CD4-positive, alpha-beta T cell treated with Interleukin-6 for 4 hours (primary cell): ENCODE data around the gene CDC37L1.
"Not testable (repeated sequence)": the region's sequence is repeated elsewhere in the genome, so short reads cannot be mapped to it uniquely, and the experiment has no call there.

Experiments used
- DNase-seq: peaks from one replicate; pipeline ENCODE4 v3.0.0-alpha.2; 2020; ENCODE audit warnings: mixed read lengths

CDC37L1 gene

GRCh38 chr9:4716163-4716562 is 36.8 kb downstream of the CDC37L1 start:
- DNase-seq: no peak

- DNase-seq: no peak
Measured at GRCh38 chr9:4717815-4718214, 38.4 kb downstream of the CDC37L1 start.

GRCh38 chr9:4718911-4719310 is 39.5 kb downstream of the CDC37L1 start:
- no peak for DNase-seq

GRCh38 chr9:4721736-4722135 is 42.4 kb downstream of the CDC37L1 start:
- DNase-seq: no peak

- DNase-seq: no peak
Measured at GRCh38 chr9:4725706-4726442, 46.5 kb downstream of the CDC37L1 start.

GRCh38 chr9:4727593-4727992 is 48.2 kb downstream of the CDC37L1 start:
- DNase-seq: no peak

- DNase-seq: no peak
Measured at GRCh38 chr9:4732890-4733289, 53.5 kb downstream of the CDC37L1 start.

GRCh38 chr9:4734150-4734549 is 54.8 kb downstream of the CDC37L1 start:
- DNase-seq: no peak

- DNase-seq: no peak
Measured at GRCh38 chr9:4738866-4739586, 59.7 kb downstream of the CDC37L1 start.

GRCh38 chr9:4739587-4740387 is 60.4 kb downstream of the CDC37L1 start:
- DNase-seq: no peak

GRCh38 chr9:4740388-4740637 is 60.9 kb downstream of the CDC37L1 start:
- DNase-seq: no peak

GRCh38 chr9:4740638-4741364 is 61.4 kb downstream of the CDC37L1 start, which contains the start of gene AK3:
Gene AK3 (minus strand): TSS chr9:4741202. CDS start chr9:4741087, 115 bp downstream.
- DNase-seq: peak; percentile 84

- DNase-seq: peak; percentile 17
Measured at GRCh38 chr9:4741365-4742089, 62.2 kb downstream of the CDC37L1 start.

GRCh38 chr9:4742246-4742645 is 62.9 kb downstream of the CDC37L1 start:
- no peak for DNase-seq

- DNase-seq: no peak
Measured at GRCh38 chr9:4743131-4743875, 63.9 kb downstream of the CDC37L1 start.

- no peak for DNase-seq
Measured at GRCh38 chr9:4746278-4747030, 67.1 kb downstream of the CDC37L1 start.

- DNase-seq: no peak
Measured at GRCh38 chr9:4748612-4749011, 69.2 kb downstream of the CDC37L1 start.

GRCh38 chr9:4750023-4750673 is 70.8 kb downstream of the CDC37L1 start:
- DNase-seq: no peak

GRCh38 chr9:4754530-4754929 is 75.2 kb downstream of the CDC37L1 start:
- not testable (repeated sequence) for DNase-seq

GRCh38 chr9:4755026-4755609 is 75.7 kb downstream of the CDC37L1 start:
- DNase-seq: no peak
